NCI-H1092 (cell line): ENCODE results near the gene PLA2G5.
"Not testable (repeated sequence)": the region's sequence is repeated elsewhere in the genome, so short reads cannot be mapped to it uniquely, and the experiment has no call there.

Experiments used
- DNase-seq: peaks from one replicate; lab custom pipeline; 2025; lab: John Stamatoyannopoulos, UW

PLA2G5 gene, protein sequence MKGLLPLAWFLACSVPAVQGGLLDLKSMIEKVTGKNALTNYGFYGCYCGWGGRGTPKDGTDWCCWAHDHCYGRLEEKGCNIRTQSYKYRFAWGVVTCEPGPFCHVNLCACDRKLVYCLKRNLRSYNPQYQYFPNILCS

GRCh38 chr1:20069874-20070273 lies at the start of gene PLA2G5:
Gene PLA2G5 (plus strand): TSS chr1:20070194. CDS start chr1:20084831, 14,637 bp downstream.
- no peak for DNase-seq

DNA sequence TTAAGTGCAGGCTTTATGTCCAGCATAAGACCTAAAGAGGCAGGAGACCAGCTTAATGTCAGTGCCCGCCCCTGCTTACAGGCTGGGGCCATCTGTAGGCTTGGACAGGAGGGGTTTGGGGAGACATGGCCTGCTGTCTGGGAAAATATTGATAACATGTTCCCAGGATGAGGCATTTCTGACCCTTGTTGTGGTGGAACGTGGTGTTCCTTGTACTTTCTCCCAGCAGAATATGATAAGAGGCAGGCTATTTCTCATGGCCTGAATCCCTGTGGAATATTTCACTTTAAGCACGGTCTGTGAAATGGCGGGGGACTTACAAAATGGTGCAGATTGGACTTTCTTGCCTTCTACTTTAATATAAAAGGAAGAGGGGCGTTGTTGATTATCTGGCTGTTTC lies 41.9 kb upstream of the PLA2G5 start:
- DNase-seq, result no peak

GRCh38 chr1:20028726-20029125 lies 41.3 kb upstream of the PLA2G5 start:
- no peak for DNase-seq

DNA sequence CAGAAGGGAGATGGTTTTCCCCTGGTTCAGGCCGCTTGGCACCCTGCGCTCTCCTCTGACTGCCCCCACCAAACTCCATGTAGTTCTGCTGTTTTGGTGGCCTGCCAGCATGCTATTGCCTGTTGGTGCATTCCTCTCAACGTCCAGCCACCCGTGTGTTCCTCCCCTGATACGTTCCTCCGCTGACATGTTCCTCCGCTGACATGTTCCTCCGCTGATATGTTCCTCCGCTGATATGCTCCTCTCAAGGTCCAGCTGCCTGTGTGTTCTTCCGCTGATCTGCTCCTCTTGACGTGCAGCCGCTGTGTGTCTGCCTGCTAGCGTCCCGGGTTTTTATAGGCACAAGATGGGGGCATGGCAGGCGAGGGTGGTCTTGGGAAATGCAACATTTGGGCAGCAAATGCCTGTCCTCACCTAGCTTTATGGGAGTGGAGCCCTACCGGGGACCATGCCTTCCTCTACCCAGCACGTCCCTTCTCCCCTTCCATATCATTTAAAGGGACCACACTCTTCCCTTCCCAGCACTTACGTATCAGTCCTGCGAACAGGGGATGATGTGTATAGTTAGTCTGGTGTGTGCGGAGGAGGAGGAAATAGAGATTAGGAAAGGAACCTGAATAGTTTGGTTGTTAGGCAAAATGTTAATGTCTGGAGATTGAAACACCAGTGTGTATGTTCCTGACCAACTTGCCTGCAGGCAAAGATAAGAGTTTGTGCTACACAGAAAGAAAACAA lies 40.6 kb upstream of the PLA2G5 start:
- no peak for DNase-seq

- DNase-seq, result not testable (repeated sequence)
Observed at GRCh38 chr1:20030436-20031151, 39.4 kb upstream of the PLA2G5 start.

GRCh38 chr1:20031161-20031560 lies 38.8 kb upstream of the PLA2G5 start:
- no peak for DNase-seq

DNA sequence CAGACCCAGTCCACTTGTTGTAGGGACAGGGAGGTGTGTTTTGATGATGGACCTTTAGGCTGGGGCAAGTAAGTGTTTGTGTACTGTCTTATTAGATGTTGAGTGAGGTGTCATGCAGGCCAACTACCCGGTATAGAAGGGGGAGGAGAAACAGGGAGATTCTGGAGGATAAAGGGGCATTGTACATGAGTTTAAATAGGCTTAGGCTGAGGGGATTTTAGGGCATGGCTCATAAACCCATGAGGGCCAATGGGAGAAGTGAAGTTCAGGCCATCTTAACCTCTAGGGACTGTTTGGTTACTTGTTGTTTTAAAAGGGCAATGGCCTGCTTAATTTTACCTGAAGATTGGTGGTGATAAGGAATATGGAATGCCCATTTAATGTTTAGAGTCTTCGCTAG lies 38.2 kb upstream of the PLA2G5 start:
- DNase-seq, result no peak

DNA sequence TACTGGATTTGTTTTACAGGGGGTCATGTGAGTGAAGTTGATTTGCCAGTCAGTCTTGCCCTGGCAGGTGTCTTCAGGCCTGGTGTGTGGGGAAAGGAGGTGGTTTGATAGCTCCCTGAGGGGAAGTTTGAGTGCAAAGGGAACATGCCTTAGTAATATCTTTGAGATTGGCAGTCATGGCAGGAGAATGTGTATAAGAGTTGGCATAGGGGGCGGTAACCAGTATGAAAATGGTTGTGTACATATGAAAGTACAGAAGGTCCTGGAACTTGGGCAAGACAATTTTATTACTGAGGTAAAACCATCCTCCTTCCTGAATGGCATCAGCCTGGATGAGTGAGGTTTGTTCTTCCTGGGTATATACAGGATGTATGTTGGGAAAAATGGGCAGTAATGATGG lies 37.6 kb upstream of the PLA2G5 start:
- no peak for DNase-seq

DNA sequence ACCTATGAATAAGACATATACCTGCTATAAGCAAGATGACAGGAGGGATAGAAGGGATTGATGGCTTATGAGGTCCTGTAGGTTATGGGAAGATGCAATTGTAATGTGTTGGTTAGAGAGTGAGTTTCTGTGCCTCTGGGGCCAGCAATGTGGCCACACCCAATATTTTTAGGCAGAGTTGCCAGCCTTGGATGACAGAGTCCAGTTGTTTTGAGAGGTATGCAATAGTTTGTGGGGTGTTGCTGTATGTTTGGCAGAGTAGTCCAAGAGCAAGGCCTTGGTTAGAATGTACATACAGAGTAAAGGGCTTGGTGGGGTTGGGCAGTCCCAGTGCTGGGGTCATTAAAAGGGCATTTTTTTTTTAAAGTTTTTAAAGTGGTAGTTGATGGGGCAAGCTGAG lies 36.6 kb upstream of the PLA2G5 start:
- no peak for DNase-seq

DNA sequence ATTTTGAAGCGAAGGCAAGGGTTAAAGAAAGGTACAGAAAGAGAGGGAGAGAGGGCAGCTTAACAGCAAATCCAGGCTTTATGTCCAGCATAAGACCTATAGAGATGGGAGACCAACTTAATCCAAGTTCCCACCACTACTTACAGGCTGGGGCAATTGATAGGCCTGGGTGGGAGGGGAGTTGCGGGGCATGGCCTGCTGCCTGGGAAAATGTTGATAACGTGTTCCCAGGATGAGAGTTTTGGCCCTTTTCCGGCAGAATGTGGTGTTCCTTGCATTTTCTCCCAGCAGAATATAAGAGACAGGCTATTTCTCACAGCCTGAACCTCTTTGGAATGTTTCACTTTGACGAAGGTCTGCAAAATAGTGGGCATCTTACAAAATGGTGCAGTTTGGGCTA lies 34.9 kb upstream of the PLA2G5 start:
- DNase-seq, result no peak

DNA sequence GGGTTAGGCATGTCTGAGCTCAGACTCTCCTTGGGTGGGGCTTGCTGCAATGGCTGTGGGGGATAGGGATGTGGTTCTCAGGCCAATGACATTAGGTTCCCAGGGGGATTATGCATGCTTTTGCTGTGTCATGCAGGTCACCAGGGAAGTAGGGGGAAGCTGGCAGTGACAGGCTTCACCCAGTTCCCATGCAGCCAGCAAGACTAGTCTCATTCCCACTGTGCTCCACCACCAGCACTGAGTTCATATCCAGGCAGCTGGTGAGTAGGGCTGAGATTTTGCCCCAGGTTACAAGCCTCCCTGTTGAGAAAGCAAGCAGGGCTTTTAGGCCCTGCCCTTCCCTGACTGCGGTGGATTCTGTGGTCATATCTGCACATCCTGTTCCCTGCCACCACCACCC lies 32.1 kb upstream of the PLA2G5 start:
- no peak for DNase-seq

GRCh38 chr1:20047096-20047495 lies 22.9 kb upstream of the PLA2G5 start:
- DNase-seq, result no peak

DNA sequence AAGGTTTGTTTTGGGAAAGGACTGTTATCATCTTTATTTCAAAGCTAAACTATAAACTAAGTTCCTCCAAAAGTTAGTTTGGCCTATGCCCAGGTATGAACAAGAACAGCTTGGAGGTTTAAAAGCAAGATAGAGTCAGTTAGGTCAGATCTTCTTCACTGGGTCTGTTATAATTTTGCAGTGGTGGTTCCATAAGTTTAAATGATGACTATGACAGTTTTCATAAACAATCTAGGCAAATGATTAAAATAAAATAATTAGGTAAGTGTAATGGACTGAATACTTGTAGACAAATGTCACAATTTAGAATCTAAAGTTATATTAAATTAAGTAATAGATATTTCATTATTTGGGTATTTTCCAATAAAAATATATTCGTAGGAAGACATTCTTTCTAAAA lies 21.4 kb upstream of the PLA2G5 start:
- no peak for DNase-seq

GRCh38 chr1:20049056-20049798 lies 20.8 kb upstream of the PLA2G5 start:
- not testable (repeated sequence) for DNase-seq

- no peak for DNase-seq
Observed at GRCh38 chr1:20051218-20051829, 18.7 kb upstream of the PLA2G5 start.

GRCh38 chr1:20052386-20052785 lies 17.6 kb upstream of the PLA2G5 start:
- DNase-seq, result no peak

DNA sequence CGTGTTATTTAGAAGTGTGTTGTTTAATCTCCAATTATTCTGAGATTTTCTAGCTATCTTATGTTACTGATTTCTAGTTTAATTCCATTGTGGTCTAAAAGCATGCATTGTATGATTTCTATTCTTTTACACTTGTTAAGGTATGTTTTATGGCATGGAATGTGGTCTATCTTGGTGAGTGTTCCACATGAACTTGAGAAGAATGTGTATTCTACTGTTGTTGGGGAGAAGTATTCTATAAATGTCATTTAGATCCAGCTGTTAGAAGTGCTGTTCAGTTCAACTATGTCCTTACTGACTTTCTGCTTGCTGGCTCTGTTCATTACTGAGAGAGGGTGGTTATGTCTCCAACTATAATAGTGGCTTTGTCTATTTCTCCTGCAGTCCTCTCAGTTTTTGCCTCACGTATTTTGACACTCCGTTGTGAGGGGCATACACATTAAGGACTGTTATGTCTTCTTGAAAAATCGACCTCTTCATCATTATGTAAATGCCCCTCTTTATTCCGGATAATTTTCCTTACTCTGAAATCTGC lies 12.0 kb upstream of the PLA2G5 start:
- no peak for DNase-seq

GRCh38 chr1:20058531-20058930 lies 11.5 kb upstream of the PLA2G5 start:
- DNase-seq, result no peak

DNA sequence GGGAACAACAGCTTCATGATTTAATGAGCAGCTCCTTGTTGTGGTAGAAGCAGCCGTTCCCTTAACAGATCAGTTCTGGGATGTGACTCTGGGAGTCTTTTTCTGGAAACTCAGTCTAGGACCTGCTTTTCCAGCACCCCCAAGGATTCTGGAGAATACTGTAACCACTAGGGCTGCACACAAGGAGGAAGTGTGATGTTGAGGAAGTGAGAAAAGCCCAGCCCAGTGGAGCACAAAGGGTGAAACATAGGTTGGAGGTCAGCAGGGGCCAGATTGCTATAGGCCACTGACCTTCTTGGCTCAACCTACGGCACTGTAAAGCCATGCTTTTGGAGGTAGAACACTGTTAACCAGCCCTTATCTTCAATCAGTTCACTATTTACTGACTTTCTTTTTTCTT lies 10.1 kb upstream of the PLA2G5 start:
- DNase-seq, result no peak

DNA sequence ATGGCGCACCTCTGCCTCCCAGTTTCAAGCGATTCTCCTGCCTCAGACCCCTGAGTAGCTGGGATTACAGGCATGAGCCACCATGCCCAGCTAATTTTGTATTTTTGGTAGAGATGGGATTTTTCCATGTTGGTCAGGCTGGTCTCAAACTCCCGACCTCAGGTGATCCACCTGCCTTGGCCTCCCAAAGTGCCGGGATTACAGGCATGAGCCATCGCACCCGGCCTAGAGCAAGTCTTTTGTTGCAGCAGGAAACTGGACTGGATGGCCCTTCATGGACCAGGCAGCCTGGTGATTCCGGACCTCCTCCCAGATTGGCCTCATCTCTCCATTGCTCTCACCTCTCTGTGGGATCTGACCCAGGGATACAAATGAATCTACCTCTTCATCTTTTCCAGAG lies 9.2 kb upstream of the PLA2G5 start:
- not testable (repeated sequence) for DNase-seq

DNA sequence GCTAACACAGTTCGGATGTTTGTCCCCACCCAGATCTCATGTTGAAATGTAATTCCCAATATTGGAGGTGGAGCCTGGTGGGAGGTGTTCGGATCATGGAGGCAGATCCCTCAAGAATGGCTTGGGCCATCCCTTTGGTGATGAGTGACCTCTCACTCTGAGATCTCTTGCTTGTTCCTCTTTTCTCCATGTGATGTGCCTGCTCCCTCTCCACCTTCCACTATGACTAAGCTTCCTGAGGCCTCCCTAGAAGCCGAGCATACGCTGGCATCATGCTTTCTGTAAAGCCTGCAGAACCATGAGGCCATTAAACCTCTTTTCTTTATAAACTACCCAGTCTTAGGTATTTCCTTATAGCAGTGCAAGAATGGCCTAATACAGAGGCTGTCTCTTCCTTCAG lies 8.1 kb upstream of the PLA2G5 start:
- DNase-seq, result no peak

- DNase-seq, result no peak
Observed at GRCh38 chr1:20063861-20064292, 6.1 kb upstream of the PLA2G5 start.
